ENCODE data around the gene SPANXD. TPM values are rescaled to one million over a fixed set of nuclear protein-coding genes. Genes with fewer than 3 reads are reported as not detected.
"Not testable (repeated sequence)": the region's sequence is repeated elsewhere in the genome, so short reads cannot be mapped to it uniquely, and the experiment has no call there.

SPANXD gene
- not detected for total RNA-seq

- DNase-seq, H3K4me1 Mint-ChIP-seq, H3K27me3 Mint-ChIP-seq, H3K27ac Mint-ChIP-seq, H3K9me3 Mint-ChIP-seq, H3K36me3 Mint-ChIP-seq, H3K4me3 Mint-ChIP-seq: not testable (repeated sequence)
These were observed at the start of gene SPANXD for GRCh38 chrX:141698639-141699038. Gene SPANXD, minus strand, starts transcription at chrX:141698739. Its CDS starts 334 bp downstream, at chrX:141698405.

DNA sequence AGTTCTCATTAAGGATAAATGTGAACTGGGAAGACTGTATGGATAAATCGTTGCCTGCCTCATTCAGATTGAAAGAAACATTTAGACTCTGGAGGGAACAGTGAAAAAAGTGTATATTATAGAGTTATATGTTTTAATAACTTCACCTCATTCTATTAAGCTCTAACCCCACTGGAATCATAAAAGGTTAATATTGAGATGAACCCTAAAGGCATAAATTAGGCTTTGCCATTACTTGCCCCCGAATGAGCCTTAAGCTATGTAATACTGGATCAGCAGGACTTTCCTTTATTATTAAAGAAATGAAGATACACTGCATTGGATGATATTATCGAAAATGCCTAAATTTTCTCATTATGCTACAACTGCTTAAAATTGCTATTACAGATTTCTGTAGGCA lies 44.1 kb upstream of the SPANXD start:
- H3K4me3 Mint-ChIP-seq = no peak overlapping the region
- H3K36me3 Mint-ChIP-seq = no peaks in the 10 kb centered on the region
- H3K4me1 Mint-ChIP-seq = no peaks in the 10 kb centered on the region
- H3K27me3 Mint-ChIP-seq = no peaks in the 10 kb centered on the region
- H3K27ac Mint-ChIP-seq = no peak overlapping the region
- DNase-seq = no peak
- H3K9me3 Mint-ChIP-seq = peaks cover 4% of the 10 kb centered on the region

GRCh38 chrX:141736656-141737055 lies 38.1 kb upstream of the SPANXD start:
- H3K4me1 Mint-ChIP-seq = no peaks in the 10 kb centered on the region
- H3K36me3 Mint-ChIP-seq = no peaks in the 10 kb centered on the region
- no peak for DNase-seq
- no peaks in the 10 kb centered on the region for H3K9me3 Mint-ChIP-seq
- H3K4me3 Mint-ChIP-seq = no peak overlapping the region
- H3K27ac Mint-ChIP-seq = no peak overlapping the region
- H3K27me3 Mint-ChIP-seq = no peaks in the 10 kb centered on the region

- H3K27ac Mint-ChIP-seq = no peak overlapping the region
- no peak overlapping the region for H3K4me3 Mint-ChIP-seq
These were observed 34.8 kb upstream of the SPANXD start for GRCh38 chrX:141733371-141733770.

GRCh38 chrX:141732031-141732430 lies 33.5 kb upstream of the SPANXD start:
- Mint-ChIP-seq H3K4me1 (no peaks in the 10 kb centered on the region), H3K4me3 (no peak overlapping the region), H3K9me3 (no peaks in the 10 kb centered on the region), H3K27ac (no peak overlapping the region), H3K27me3 (no peaks in the 10 kb centered on the region), H3K36me3 (no peaks in the 10 kb centered on the region)
- DNase-seq = no peak

More at GRCh38 chrX:141733371-141733770, 34.8 kb upstream of the SPANXD start:
- no peaks in the 10 kb centered on the region for H3K27me3 Mint-ChIP-seq
- H3K4me1 Mint-ChIP-seq = no peaks in the 10 kb centered on the region
- no peaks in the 10 kb centered on the region for H3K9me3 Mint-ChIP-seq
- H3K36me3 Mint-ChIP-seq = no peaks in the 10 kb centered on the region
- DNase-seq = no peak

DNA sequence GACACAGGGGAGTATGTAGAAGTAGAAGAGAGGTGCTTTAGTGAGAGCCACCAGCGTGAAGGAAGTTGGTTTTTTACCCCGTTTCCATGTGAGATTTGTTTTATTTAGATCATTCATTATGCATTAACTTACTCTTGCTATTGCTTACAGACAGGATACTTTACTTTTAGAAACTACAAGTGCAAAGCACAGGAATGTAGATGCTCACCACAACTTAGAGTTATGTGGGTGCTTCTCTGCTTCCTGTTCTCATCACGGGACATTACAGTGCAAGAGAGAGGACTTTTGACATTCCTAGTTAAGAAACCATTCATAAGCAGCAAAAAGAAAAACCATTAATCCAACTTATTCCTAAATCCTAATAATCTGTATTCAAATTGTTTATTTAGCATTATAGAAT lies 25.6 kb upstream of the SPANXD start:
- Mint-ChIP-seq H3K27me3 (no peaks in the 10 kb centered on the region), H3K27ac (no peak overlapping the region), H3K36me3 (no peaks in the 10 kb centered on the region), H3K4me3 (no peak overlapping the region), H3K4me1 (no peaks in the 10 kb centered on the region), H3K9me3 (peaks cover 2% of the 10 kb centered on the region)
- DNase-seq = no peak

DNA sequence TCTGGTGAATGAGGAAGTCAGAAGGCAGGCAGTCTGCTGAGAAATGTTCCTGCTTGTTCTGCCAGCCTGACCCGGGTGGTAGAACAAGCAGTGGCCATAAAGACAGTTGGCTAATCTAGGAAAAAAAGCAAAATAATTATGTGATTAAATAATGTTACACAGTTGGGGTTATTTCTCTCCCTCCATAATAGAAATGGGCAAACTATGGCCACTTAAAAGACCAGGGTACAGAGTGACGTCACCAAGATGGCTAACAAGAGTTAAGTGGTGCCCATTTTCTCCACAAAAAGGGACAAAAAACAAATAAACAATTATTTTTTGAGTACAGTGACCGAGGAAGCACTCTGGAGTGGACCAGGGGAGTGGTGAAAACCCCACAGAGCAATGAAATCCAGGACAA lies 16.1 kb upstream of the SPANXD start:
- no peak for DNase-seq
- no peaks in the 10 kb centered on the region for H3K9me3 Mint-ChIP-seq
- H3K27me3 Mint-ChIP-seq = no peaks in the 10 kb centered on the region
- no peak overlapping the region for H3K4me3 Mint-ChIP-seq
- no peak overlapping the region for H3K27ac Mint-ChIP-seq
- H3K36me3 Mint-ChIP-seq = no peaks in the 10 kb centered on the region
- H3K4me1 Mint-ChIP-seq = no peaks in the 10 kb centered on the region

- no peaks in the 10 kb centered on the region for H3K36me3 Mint-ChIP-seq
- H3K27ac Mint-ChIP-seq = no peak overlapping the region
- H3K27me3 Mint-ChIP-seq = no peaks in the 10 kb centered on the region
- H3K9me3 Mint-ChIP-seq = peaks cover 1% of the 10 kb centered on the region
- no peak overlapping the region for H3K4me3 Mint-ChIP-seq
- no peaks in the 10 kb centered on the region for H3K4me1 Mint-ChIP-seq
- DNase-seq = no peak
These were observed 2.5 kb upstream of the SPANXD start for GRCh38 chrX:141701072-141701471.

- Mint-ChIP-seq H3K9me3 (no peaks in the 10 kb centered on the region), H3K27me3 (no peaks in the 10 kb centered on the region), H3K4me1 (no peaks in the 10 kb centered on the region), H3K4me3 (no peak overlapping the region), H3K36me3 (no peaks in the 10 kb centered on the region), H3K27ac (no peak overlapping the region)
- DNase-seq = no peak
These were observed 24.6 kb downstream of the SPANXD start for GRCh38 chrX:141673946-141674345.

DNA sequence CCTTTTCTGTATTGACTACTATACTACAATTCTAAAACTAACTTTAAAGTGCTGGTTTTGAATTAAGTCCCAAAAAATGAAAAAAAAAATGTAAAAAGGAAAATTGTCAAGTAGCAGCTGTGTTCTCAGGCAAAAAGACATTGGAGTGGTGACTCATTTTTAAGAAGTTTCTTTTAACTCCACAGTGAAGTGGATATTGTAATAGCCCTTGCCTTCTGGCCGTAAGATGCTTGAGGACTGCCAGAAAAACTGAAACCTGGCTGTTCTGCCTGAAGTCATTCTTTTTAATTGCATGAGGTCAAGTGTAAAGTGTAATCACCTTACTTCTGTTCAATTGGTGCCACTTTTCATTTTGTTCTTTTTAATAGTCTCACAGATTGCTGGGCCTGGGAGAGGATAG lies 28.9 kb downstream of the SPANXD start:
- no peaks in the 10 kb centered on the region for H3K9me3 Mint-ChIP-seq
- DNase-seq = no peak
- no peak overlapping the region for H3K27ac Mint-ChIP-seq
- no peaks in the 10 kb centered on the region for H3K36me3 Mint-ChIP-seq
- no peak overlapping the region for H3K4me3 Mint-ChIP-seq
- no peaks in the 10 kb centered on the region for H3K27me3 Mint-ChIP-seq
- H3K4me1 Mint-ChIP-seq = no peaks in the 10 kb centered on the region

GRCh38 chrX:141668371-141668770 lies 30.2 kb downstream of the SPANXD start:
- DNase-seq = no peak
- no peaks in the 10 kb centered on the region for H3K36me3 Mint-ChIP-seq
- H3K9me3 Mint-ChIP-seq = no peaks in the 10 kb centered on the region
- no peaks in the 10 kb centered on the region for H3K4me1 Mint-ChIP-seq
- no peak overlapping the region for H3K27ac Mint-ChIP-seq
- no peaks in the 10 kb centered on the region for H3K27me3 Mint-ChIP-seq
- H3K4me3 Mint-ChIP-seq = no peak overlapping the region

GRCh38 chrX:141662781-141663180 lies 35.8 kb downstream of the SPANXD start:
- DNase-seq = no peak
- H3K4me1 Mint-ChIP-seq = no peaks in the 10 kb centered on the region
- H3K4me3 Mint-ChIP-seq = no peak overlapping the region
- no peaks in the 10 kb centered on the region for H3K9me3 Mint-ChIP-seq
- H3K36me3 Mint-ChIP-seq = no peaks in the 10 kb centered on the region
- H3K27ac Mint-ChIP-seq = no peak overlapping the region
- no peaks in the 10 kb centered on the region for H3K27me3 Mint-ChIP-seq

- no peak for DNase-seq
- H3K36me3 Mint-ChIP-seq = no peaks in the 10 kb centered on the region
- H3K4me3 Mint-ChIP-seq = no peak overlapping the region
- no peaks in the 10 kb centered on the region for H3K9me3 Mint-ChIP-seq
- H3K27me3 Mint-ChIP-seq = no peaks in the 10 kb centered on the region
- H3K27ac Mint-ChIP-seq = no peak overlapping the region
- no peaks in the 10 kb centered on the region for H3K4me1 Mint-ChIP-seq
These were observed 46.3 kb downstream of the SPANXD start for GRCh38 chrX:141652286-141652685.

Other genes starting within 250 kb of the SPANXD start
- not detected for gene SPANXA1, start 114.0 kb downstream of the SPANXD start, total RNA-seq
- not detected for gene SPANXA2, start 109.0 kb downstream of the SPANXD start, total RNA-seq
- gene MAGEC3, start 139.6 kb upstream of the SPANXD start, total RNA-seq = not detected
- not detected for gene MAGEC1, start 205.2 kb upstream of the SPANXD start, total RNA-seq

Measured in activated naive CD8-positive, alpha-beta T cell treated with anti-CD3 and anti-CD28 coated beads for 36 hours (primary cell).